22Rv1 (cell line): ENCODE measurements around the gene ASAP2.

ENCODE experiments used
- CTCF ChIP-seq: fragments of 450-650 bp; IDR thresholded peaks from 2 replicates; pipeline ENCODE4 v1.5.1; 2017; ENCODE audit warnings: mild to moderate bottlenecking
- ZFX ChIP-seq: fragments of 450-650 bp; IDR thresholded peaks from 2 replicates; pipeline ENCODE4 v1.6.1; 2017; ENCODE audit warnings: antibody characterized with exemption, borderline replicate concordance

- no peak for TF ChIP-seq CTCF
- TF ChIP-seq ZFX: no peak
Measured at GRCh38 chr2:9263428-9263827, 56.8 kb downstream of the ASAP2 start.
